Thyroid gland (tissue), 4 donors: Measurements from ENCODE around the gene BCAS1. TPM values are rescaled to one million over a fixed set of nuclear protein-coding genes. Genes with fewer than 3 reads are reported as not detected.

Source experiments
- DNase-seq, 2 donors: peaks; one replicate each; pipeline ENCODE4 v3.0.0-alpha.2; 2019
- H3K27ac ChIP-seq, 3 donors: fragments of 200-600 bp; sonication (generic); 1 replicate in 2 of 3; 2 replicates in 1 of 3; pipeline ENCODE4 v1.5.1; 2016 to 2019; ENCODE audit warnings: mild to moderate bottlenecking in 1 of 3, moderate library complexity in 1 of 3
- H3K27me3 ChIP-seq: fragments of 200-600 bp; sonication (generic); one replicate; pipeline ENCODE4 v1.5.1; 2019
- H3K36me3 ChIP-seq, 2 donors: fragments of 200-600 bp; sonication (generic); one replicate each; pipeline ENCODE4 v1.5.1; 2016 to 2019
- H3K4me1 ChIP-seq, 2 donors: fragments of 200-600 bp; sonication (generic); one replicate each; pipeline ENCODE4 v1.5.1; 2017 to 2019
- H3K4me3 ChIP-seq, 3 donors: fragments of 200-600 bp; sonication (generic); replicated peaks in 1 of 3; 1 replicate in 2 of 3; 2 replicates in 1 of 3; pipeline ENCODE4 v1.5.1; 2016; ENCODE audit warnings: mild to moderate bottlenecking in 1 of 3
- H3K9me3 ChIP-seq: fragments of 200-600 bp; sonication (generic); one replicate; pipeline ENCODE4 v1.5.1; 2017
- CTCF ChIP-seq, 6 experiments: fragments of 200-600 bp in 3 of 6; fragments of 450-650 bp in 3 of 6; sonication (generic) in 3 of 6; IDR thresholded peaks; one replicate each; pipeline ENCODE4 v1.5.1; 2016 to 2019; ENCODE audit warnings: antibody characterized with exemption in 6 of 6, mild to moderate bottlenecking in 2 of 6, inconsistent platforms in 1 of 6, moderate library complexity in 1 of 6
- POLR2A ChIP-seq, 2 donors: fragments of 450-650 bp; IDR thresholded peaks; one replicate each; pipeline ENCODE4 v1.6.1; 2017; ENCODE audit warnings: antibody characterized with exemption in 2 of 2, mild to moderate bottlenecking in 2 of 2, moderate library complexity in 1 of 2
- WGBS, 2 donors: methylation state at CpG; one replicate each; pipeline ENCODE4 v1.1.5; 2017; 5-methylcytosine and 5-hydroxymethylcytosine counted together
- intact Hi-C: fragments of 100-400 bp; cut with DNase I; formaldehyde crosslinking; loops from one replicate; pipeline ENCODE4 v1.15.1; 2023
- total RNA-seq, 4 donors: library from RNA; depleted of rRNA; stranded (reverse); fragments of >200 nt; gene quantifications; one replicate each; pipeline ENCODE4 v1.2.3, GENCODE V29; 2016

The BCAS1 gene
- total RNA-seq, 4 donors from 2014 or later, result 0.11 TPM; not detected in 3

- TF ChIP-seq CTCF (IDR thresholded peaks at IDR 0.05) (no peak), POLR2A (IDR thresholded peaks at IDR 0.05) (no peak)
- H3K27me3 ChIP-seq, result no peaks in the 10 kb centered on the region
- no peaks in the 10 kb centered on the region for H3K9me3 ChIP-seq
- no peak overlapping the region for H3K27ac ChIP-seq
- intact Hi-C loops, result no loop called here
- no peaks in the 10 kb centered on the region for H3K36me3 ChIP-seq
- DNase-seq, result no peak
- WGBS, 2 donors, result 72 to 83% methylated on average over 4 to 7 of the region's 7 CpGs
- H3K4me3 ChIP-seq, result no peak overlapping the region
- no peaks in the 10 kb centered on the region for H3K4me1 ChIP-seq
Measured at GRCh38 chr20:54065601-54066038, 4.8 kb downstream of the BCAS1 start.

GRCh38 chr20:54064939-54065338 is 5.5 kb downstream of the BCAS1 start:
- intact Hi-C loops, result no loop called here
- Histone ChIP-seq H3K4me3 (no peak overlapping the region), H3K36me3 (no peaks in the 10 kb centered on the region), H3K9me3 (no peaks in the 10 kb centered on the region), H3K27ac (no peak overlapping the region), H3K27me3 (no peaks in the 10 kb centered on the region), H3K4me1 (no peaks in the 10 kb centered on the region)
- 83 to 84% methylated on average over 7 of the region's 7 CpGs for WGBS, 2 donors
- no peak for TF ChIP-seq POLR2A (IDR thresholded peaks at IDR 0.05)
- DNase-seq, result no peak

GRCh38 chr20:54063992-54064676 is 6.3 kb downstream of the BCAS1 start:
- no peaks in the 10 kb centered on the region for H3K9me3 ChIP-seq
- no peak overlapping the region for H3K4me3 ChIP-seq
- no peak overlapping the region for H3K27ac ChIP-seq
- no peaks in the 10 kb centered on the region for H3K27me3 ChIP-seq
- no peak for DNase-seq
- TF ChIP-seq POLR2A (IDR thresholded peaks at IDR 0.05) (no peak), CTCF (IDR thresholded peaks at IDR 0.05) (no peak)
- intact Hi-C loops, result no loop called here
- 55 to 67% methylated on average over 6 to 10 of the region's 11 CpGs for WGBS, 2 donors
- no peaks in the 10 kb centered on the region for H3K36me3 ChIP-seq
- no peaks in the 10 kb centered on the region for H3K4me1 ChIP-seq

GRCh38 chr20:54063580-54063979 is 6.8 kb downstream of the BCAS1 start:
- H3K36me3 ChIP-seq, result no peaks in the 10 kb centered on the region
- H3K4me1 ChIP-seq, result no peaks in the 10 kb centered on the region
- 78 to 82% methylated on average over 3 of the region's 3 CpGs for WGBS, 2 donors
- H3K27ac ChIP-seq, result no peak overlapping the region
- no peak for DNase-seq
- no peak overlapping the region for H3K4me3 ChIP-seq
- H3K27me3 ChIP-seq, result no peaks in the 10 kb centered on the region
- no peak for TF ChIP-seq CTCF (IDR thresholded peaks at IDR 0.05)
- TF ChIP-seq POLR2A (IDR thresholded peaks at IDR 0.05), result no peak
- intact Hi-C loops, result no loop called here
- H3K9me3 ChIP-seq, result no peaks in the 10 kb centered on the region

- no peak overlapping the region for H3K4me3 ChIP-seq
- TF ChIP-seq POLR2A (IDR thresholded peaks at IDR 0.05) (no peak), CTCF (IDR thresholded peaks at IDR 0.05) (peak in 4 of 6 experiments; percentile 13 to 49 (median 48))
- no peaks in the 10 kb centered on the region for H3K27me3 ChIP-seq
- intact Hi-C loops, result no loop called here
- 48% methylated on average over 4 of the region's 4 CpGs for WGBS, 2 donors
- no peaks in the 10 kb centered on the region for H3K9me3 ChIP-seq
- no peak for DNase-seq
- no peaks in the 10 kb centered on the region for H3K4me1 ChIP-seq
- H3K36me3 ChIP-seq, result no peaks in the 10 kb centered on the region
- no peak overlapping the region for H3K27ac ChIP-seq
Measured at GRCh38 chr20:54062812-54063280, 7.5 kb downstream of the BCAS1 start.
